ENCODE results near the gene WDR64. TPM values are rescaled to one million over a fixed set of nuclear protein-coding genes. Genes with fewer than 3 reads are reported as not detected.
"Not testable (repeated sequence)": the region's sequence is repeated elsewhere in the genome, so short reads cannot be mapped to it uniquely, and the experiment has no call there.

WDR64 gene
- total and polyA plus RNA-seq, 12 donors = 0.11 to 0.24 (median 0.12) TPM; not detected in 8

GRCh38 chr1:241654641-241655040 lies 2.6 kb downstream of the WDR64 start:
- intact Hi-C loops (cut with DNase I) = no loop called here
- WGBS, 4 donors = 81 to 88% (median 84%) methylated on average over 1 of the region's 1 CpG

GRCh38 chr1:241658081-241658793 lies 6.2 kb downstream of the WDR64 start:
- peaks cover 9 to 13% of the 10 kb centered on the region in 2 donors for H3K4me1 ChIP-seq (replicated peaks in 1 of 2)
- TF ChIP-seq POLR2A (IDR thresholded peaks at IDR 0.05) = no peak
- TF ChIP-seq CTCF (IDR thresholded peaks at IDR 0.05) = no peak
- DNase-seq = peak in 1 of 7 donors; percentile 48
- no peak overlapping the region for H3K27ac ChIP-seq
- no peaks in the 10 kb centered on the region for H3K9me3 ChIP-seq (replicated peaks in 1 of 3)
- H3K36me3 ChIP-seq (replicated peaks in 1 of 2) = no peaks in the 10 kb centered on the region
- no peak overlapping the region for H3K4me3 ChIP-seq
- H3K27me3 ChIP-seq = no peaks in the 10 kb centered on the region
- 79 to 88% (median 82%) methylated on average over 3 of the region's 3 CpGs for WGBS, 4 donors
- intact Hi-C loops (cut with DNase I) = no loop called here

More at GRCh38 chr1:241654641-241655040, 2.6 kb downstream of the WDR64 start:
- no peak for DNase-seq
- H3K27me3 ChIP-seq = no peaks in the 10 kb centered on the region
- peaks cover 9 to 13% of the 10 kb centered on the region in 2 donors for H3K4me1 ChIP-seq (replicated peaks in 1 of 2)
- H3K36me3 ChIP-seq (replicated peaks in 1 of 2) = no peaks in the 10 kb centered on the region
- H3K27ac ChIP-seq = peak overlapping the region; percentile 9 to 74 (median 55)
- H3K9me3 ChIP-seq (replicated peaks in 1 of 3) = no peaks in the 10 kb centered on the region
- H3K4me3 ChIP-seq = no peak overlapping the region
- TF ChIP-seq POLR2A (IDR thresholded peaks at IDR 0.05) (no peak), CTCF (IDR thresholded peaks at IDR 0.05) (no peak)

GRCh38 chr1:241659016-241659415 lies 6.9 kb downstream of the WDR64 start:
- DNase-seq; H3K36me3 ChIP-seq (replicated peaks in 1 of 2); H3K4me3 ChIP-seq; H3K27me3 ChIP-seq; H3K27ac ChIP-seq; H3K9me3 ChIP-seq (replicated peaks in 1 of 3); intact Hi-C loops (cut with DNase I); H3K4me1 ChIP-seq (replicated peaks in 1 of 2): not testable (repeated sequence)
- WGBS, 4 donors = 95 to 98% (median 96%) methylated on average over 2 of the region's 2 CpGs

GRCh38 chr1:241660424-241660972 lies 8.4 kb downstream of the WDR64 start:
- H3K27ac ChIP-seq = no peak overlapping the region
- H3K9me3 ChIP-seq (replicated peaks in 1 of 3) = no peaks in the 10 kb centered on the region
- H3K27me3 ChIP-seq = no peaks in the 10 kb centered on the region
- no peak overlapping the region for H3K4me3 ChIP-seq
- no peak for DNase-seq
- 88 to 91% (median 90%) methylated on average over 5 of the region's 5 CpGs for WGBS, 4 donors
- intact Hi-C loops (cut with DNase I) = no loop called here
- no peak for TF ChIP-seq CTCF (IDR thresholded peaks at IDR 0.05)
- TF ChIP-seq POLR2A (IDR thresholded peaks at IDR 0.05) = no peak
- no peaks in the 10 kb centered on the region for H3K36me3 ChIP-seq (replicated peaks in 1 of 2)
- H3K4me1 ChIP-seq (replicated peaks in 1 of 2) = no peaks in the 10 kb centered on the region

GRCh38 chr1:241666419-241666818 lies 14.3 kb downstream of the WDR64 start:
- no peak overlapping the region for H3K27ac ChIP-seq
- H3K36me3 ChIP-seq (replicated peaks in 1 of 2) = no peaks in the 10 kb centered on the region
- no peaks in the 10 kb centered on the region for H3K9me3 ChIP-seq (replicated peaks in 1 of 3)
- 80 to 90% (median 86%) methylated on average over 3 of the region's 3 CpGs for whole genome bisulfite sequencing, 4 donors
- DNase-seq = no peak
- intact Hi-C loops (cut with DNase I) = no loop called here
- TF ChIP-seq POLR2A (IDR thresholded peaks at IDR 0.05) = no peak
- no peaks in the 10 kb centered on the region for H3K27me3 ChIP-seq
- H3K4me3 ChIP-seq = no peak overlapping the region
- H3K4me1 ChIP-seq (replicated peaks in 1 of 2) = no peaks in the 10 kb centered on the region
